HG03571 (cell line): Measurements from ENCODE around the gene DMRTB1.

Experiments
- ATAC-seq: cut with Tn5 transposase; IDR thresholded peaks from one replicate; pipeline ENCODE4 v1.9.1; 2021; ENCODE audit not compliant: unreplicated experiment

DMRTB1 gene

GRCh38 chr1:53507116-53507820 lies 48.1 kb downstream of the DMRTB1 start:
- ATAC-seq = no peak

DNA sequence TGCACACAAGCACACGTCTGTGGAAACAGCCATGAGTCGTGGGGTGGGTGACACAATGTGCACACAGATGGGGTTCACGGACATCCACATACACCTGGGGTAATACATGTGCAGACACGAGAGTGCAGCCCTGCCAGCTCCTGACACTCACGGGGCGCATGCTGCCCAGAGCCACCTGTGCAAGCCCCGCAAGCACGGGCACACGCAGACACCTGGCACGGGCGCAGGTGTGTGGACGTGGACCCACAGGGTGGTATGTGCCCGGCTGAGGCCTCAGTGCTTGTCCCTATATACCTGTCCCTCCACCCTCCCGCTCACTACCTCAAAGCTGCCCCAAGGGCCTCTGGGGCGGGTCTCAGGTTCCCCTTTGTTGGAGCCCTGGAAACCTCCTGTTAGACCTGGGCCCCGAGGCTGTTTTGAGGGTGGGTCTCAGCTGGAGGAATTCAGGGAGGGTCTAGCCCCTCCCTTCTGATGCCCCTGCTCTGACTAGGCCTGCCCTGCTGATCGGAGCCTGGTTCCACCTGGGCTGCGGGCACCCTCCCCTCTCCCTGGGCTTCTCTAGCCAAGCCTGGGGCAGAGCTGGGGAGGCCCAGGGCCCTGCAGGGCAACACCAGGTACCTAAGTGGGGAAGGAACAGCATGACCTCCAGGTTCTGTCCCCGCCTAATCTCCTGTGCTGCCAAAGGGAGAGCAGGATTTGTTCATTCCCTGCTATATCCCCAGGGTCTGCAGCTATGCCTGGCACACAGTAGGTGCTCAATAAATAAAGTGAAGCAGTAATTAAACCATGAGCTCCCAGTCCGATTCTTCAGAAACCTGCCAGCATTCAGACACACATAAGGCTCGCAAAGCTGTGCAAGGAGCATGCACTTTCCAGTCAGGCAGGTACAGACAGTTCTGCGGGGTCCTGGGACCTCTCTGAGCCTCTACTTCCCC lies 49.1 kb downstream of the DMRTB1 start:
- no peak for ATAC-seq

DNA sequence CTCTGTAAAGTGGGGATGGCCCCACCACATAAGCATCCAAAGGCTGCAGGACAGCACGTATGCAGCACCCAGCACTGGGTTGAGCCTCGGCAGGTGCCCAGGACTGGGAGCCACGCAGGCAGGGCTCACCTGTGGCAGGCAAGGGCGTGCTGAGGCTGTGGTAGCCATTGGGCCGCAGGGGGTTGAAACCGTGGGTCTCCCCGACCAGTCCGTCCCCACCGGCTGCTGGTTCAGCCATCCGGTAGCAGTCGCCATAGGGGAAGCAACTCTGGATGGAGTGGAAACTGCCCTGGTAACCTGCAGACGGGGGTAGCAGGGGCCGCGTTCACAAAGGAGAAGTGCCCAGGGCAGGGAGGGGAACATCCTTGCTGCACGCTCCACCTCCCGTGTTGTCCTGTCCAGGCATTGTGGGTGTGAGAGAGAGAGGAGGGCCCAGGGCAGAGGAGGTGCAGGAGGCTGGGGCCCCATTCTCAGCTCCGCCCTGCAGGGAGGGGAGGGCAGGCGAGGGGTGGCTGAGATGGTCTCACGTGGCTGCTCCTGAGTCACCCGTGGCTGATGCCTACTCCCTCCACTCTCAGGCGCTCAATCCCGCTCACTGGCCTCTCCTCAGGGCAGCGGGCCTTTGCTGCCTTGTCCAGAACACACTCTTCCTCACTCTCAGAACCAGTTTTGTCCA lies 49.9 kb downstream of the DMRTB1 start:
- no peak for ATAC-seq

- no peak for ATAC-seq
Measured at GRCh38 chr1:53509775-53510174, 50.6 kb downstream of the DMRTB1 start.

- no peak for ATAC-seq
Measured at GRCh38 chr1:53510215-53510614, 51.0 kb downstream of the DMRTB1 start.

DNA sequence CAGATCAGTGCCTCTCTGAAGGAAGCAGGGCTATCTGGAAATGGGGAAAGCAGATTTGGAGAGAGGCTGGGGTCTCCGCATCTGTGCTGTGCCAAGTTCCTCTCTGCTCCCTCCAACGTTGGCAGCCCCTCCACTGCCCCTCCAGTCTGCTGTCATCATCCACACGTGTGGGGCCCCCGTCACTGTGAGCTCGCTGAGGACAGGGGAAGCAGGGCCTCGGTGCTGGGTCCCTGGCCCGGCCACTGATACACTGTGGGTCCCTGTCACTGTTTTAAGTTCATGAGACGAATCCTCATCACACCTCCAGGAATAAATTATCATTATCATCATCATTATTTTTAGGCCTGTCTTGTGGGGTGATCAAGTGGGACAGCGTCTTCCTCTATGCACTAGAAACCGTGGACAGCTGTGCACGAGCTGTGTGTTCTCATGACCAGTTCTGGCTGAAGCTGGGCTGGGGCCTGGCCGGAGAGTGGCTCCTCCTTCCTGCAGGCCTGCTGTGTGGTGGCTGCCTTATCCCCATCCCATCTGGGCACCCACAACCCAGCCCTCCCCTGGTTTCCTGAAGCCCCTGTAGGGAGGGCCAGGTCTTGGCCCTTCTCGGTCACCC lies 52.2 kb downstream of the DMRTB1 start:
- no peak for ATAC-seq

- ATAC-seq = no peak
Measured at GRCh38 chr1:53511933-53512806, 53.0 kb downstream of the DMRTB1 start.

DNA sequence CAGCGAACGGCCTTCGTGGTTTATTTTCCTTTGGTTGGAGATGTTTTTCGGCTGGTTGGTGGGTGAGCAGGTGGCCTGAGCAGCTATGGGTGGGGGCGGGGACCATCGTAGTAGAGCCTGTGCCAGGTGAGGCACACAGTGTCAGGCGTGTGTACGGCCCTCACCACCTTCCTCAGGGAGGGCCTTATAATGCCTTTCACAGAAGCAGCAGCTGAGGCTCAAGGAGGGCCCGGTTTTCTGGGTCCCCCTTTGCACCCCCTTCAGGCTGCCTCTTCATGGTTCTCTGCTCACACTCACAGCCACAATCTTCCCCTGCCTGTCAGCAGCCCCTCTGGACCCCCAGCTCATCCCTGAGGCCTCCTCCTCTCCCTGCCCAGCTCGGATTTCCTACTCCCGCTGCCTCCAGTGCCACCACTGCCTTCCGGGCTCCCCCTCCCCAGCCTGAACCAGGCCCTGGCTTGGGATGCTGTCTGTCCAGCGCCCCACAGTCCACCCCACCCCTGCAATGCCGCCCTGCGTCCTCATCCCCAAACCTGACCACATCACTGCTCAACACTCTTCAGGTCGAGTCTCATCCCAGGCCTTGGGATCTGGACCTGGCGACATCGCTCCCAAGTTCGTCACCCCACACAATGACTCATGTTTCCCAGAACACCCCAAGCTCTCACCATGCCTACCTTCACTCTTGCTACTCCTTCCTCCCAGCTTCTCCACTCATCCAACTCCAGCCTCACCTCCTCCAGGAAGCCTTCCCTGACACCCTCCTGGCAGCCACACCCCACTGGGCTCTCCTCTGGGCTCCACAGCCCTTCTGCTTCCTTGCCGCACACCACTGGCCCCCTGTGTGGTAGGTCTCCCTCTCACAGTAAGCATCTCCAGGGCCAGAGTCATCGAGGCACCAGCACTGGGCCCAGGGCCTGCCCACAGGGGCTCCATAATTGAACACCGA lies 53.9 kb downstream of the DMRTB1 start:
- no peak for ATAC-seq

GRCh38 chr1:53513846-53514245 lies 54.6 kb downstream of the DMRTB1 start:
- no peak for ATAC-seq

DNA sequence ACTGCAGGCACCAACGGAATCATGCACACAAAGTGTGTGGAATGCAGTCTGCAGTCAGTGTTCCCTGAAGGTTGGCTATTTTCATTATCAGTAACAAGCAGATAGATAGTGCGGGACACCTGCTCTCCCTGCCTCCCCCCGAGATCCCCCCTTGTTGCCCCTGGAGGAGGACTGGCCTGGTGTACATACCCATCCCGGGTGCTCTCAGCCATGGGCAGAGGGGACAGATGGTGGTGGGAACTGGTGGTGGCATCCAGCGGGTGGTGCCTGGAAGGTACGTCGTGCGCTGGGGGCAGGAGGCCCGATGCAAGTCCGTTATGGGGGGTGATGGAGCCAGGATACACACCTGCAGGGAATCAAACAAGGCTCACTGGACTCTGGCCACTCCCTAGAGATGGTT lies 55.2 kb downstream of the DMRTB1 start:
- no peak for ATAC-seq

DNA sequence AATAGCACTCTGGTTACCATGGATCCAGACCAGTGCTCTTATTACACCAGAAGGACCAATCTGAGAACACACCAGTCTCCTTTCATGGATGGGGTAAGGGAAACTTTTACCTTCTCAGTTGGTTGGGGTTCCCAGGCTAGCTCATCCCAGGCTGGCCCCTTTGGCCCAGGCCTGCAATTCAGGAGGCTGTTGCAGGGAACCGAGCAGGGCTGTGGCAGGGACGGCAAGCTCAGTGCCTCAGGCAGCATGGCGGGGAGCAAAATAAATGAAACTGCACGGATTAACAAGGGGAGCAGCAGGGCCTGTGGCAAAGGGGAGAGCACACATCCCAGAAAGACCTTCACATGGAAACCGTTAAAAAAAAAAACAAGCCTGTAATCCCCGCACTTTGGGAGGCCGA lies 57.0 kb downstream of the DMRTB1 start:
- no peak for ATAC-seq
